Breast epithelium (tissue), 3 donors: ENCODE measurements around the gene LRRC49.

Experiments used
- CTCF ChIP-seq, 3 donors: fragments of 450-650 bp; IDR thresholded peaks; one replicate each; pipeline ENCODE4 v1.5.1; 2016 to 2017; ENCODE audit warnings: antibody characterized with exemption in 3 of 3, mild to moderate bottlenecking in 3 of 3, moderate library complexity in 3 of 3
- POLR2A ChIP-seq: fragments of 450-650 bp; IDR thresholded peaks from one replicate; pipeline ENCODE4 v1.6.1; 2016; ENCODE audit warnings: antibody characterized with exemption, mild to moderate bottlenecking, moderate library complexity
- POLR2AphosphoS5 ChIP-seq, 3 donors: sonication (generic); formaldehyde crosslinking; IDR thresholded peaks; one replicate each; pipeline ENCODE4 v1.6.1; 2017; ENCODE audit warnings: antibody characterized with exemption in 3 of 3

- TF ChIP-seq POLR2A, result no peak
- no peak for TF ChIP-seq CTCF (IDR thresholded peaks at IDR 0.05)
- no peak for TF ChIP-seq POLR2AphosphoS5 (IDR thresholded peaks at IDR 0.05)
Measured at GRCh38 chr15:70879401-70879800, 13.2 kb upstream of the LRRC49 start.
